Mesenchymal stem cell (in vitro differentiated cells and primary cell): ENCODE results near the gene CACNA2D3.

Source experiments
- DNase-seq: peaks from one replicate; pipeline ENCODE4 v3.0.0-alpha.2; 2013
- H2AFZ ChIP-seq: one replicate; pipeline ENCODE4 v1.6.1; 2013; ENCODE audit warnings: low read depth, mild to moderate bottlenecking, control low read depth, inconsistent platforms, low read length, moderate library complexity
- H2AK5ac ChIP-seq: 2 replicates; pipeline ENCODE4 v1.6.1; 2013; ENCODE audit warnings: low read length, moderate library complexity, mild to moderate bottlenecking, inconsistent platforms; ENCODE audit not compliant: severe bottlenecking
- H2BK120ac ChIP-seq: one replicate; pipeline ENCODE4 v1.6.1; 2013; ENCODE audit warnings: low read depth, mild to moderate bottlenecking, inconsistent platforms, low read length, moderate library complexity
- H2BK12ac ChIP-seq, 2 experiments: one replicate each; pipeline ENCODE4 v1.6.1; 2013; ENCODE audit warnings: inconsistent platforms in 2 of 2, low read length in 2 of 2, mild to moderate bottlenecking in 2 of 2, moderate library complexity in 2 of 2, control low read depth in 1 of 2
- H2BK15ac ChIP-seq: one replicate; pipeline ENCODE4 v1.6.1; 2013; ENCODE audit warnings: mild to moderate bottlenecking, low read depth, inconsistent platforms; ENCODE audit not compliant: poor library complexity, severe bottlenecking
- H2BK5ac ChIP-seq: 2 replicates; pipeline ENCODE4 v1.6.1; 2013; ENCODE audit warnings: low read depth, mild to moderate bottlenecking, low read length, control low read depth, inconsistent platforms; ENCODE audit not compliant: poor library complexity, severe bottlenecking
- H3K14ac ChIP-seq, 2 experiments: one replicate each; pipeline ENCODE4 v1.6.1; 2013; ENCODE audit warnings: inconsistent platforms in 2 of 2, low read length in 2 of 2, control low read depth in 1 of 2, mild to moderate bottlenecking in 1 of 2, moderate library complexity in 1 of 2
- H3K18ac ChIP-seq, 2 experiments: one replicate each; pipeline ENCODE4 v1.6.1; 2013; ENCODE audit warnings: inconsistent platforms in 2 of 2, low read length in 2 of 2, control low read depth in 1 of 2, low read depth in 1 of 2, mild to moderate bottlenecking in 1 of 2
- H3K23ac ChIP-seq, 2 experiments: one replicate each; pipeline ENCODE4 v1.6.1; 2013; ENCODE audit warnings: inconsistent platforms in 2 of 2, low read length in 2 of 2, mild to moderate bottlenecking in 2 of 2, moderate library complexity in 2 of 2, control low read depth in 1 of 2
- H3K27ac ChIP-seq: 2 replicates; pipeline ENCODE4 v1.5.1; 2013; ENCODE audit warnings: mild to moderate bottlenecking, moderate library complexity, low read length, control low read depth, inconsistent platforms; ENCODE audit not compliant: poor library complexity, severe bottlenecking
- H3K27me3 ChIP-seq, 2 experiments: 2 replicates each; pipeline versions ENCODE4 v1.6.1 to v1.7.0; 2013; ENCODE audit warnings: low read length in 2 of 2, mild to moderate bottlenecking in 2 of 2, moderate library complexity in 2 of 2, control low read depth in 1 of 2, inconsistent platforms in 1 of 2; ENCODE audit not compliant: control insufficient read depth in 1 of 2, insufficient read depth in 1 of 2
- H3K36me3 ChIP-seq, 2 experiments: 2 replicates each; pipeline versions ENCODE4 v1.6.1 to v1.7.0; 2013; ENCODE audit warnings: low read length in 2 of 2, control low read depth in 1 of 2, inconsistent platforms in 1 of 2, low read depth in 1 of 2, mild to moderate bottlenecking in 1 of 2; ENCODE audit not compliant: insufficient read depth in 2 of 2, control insufficient read depth in 1 of 2
- H3K4ac ChIP-seq, 2 experiments: one replicate each; pipeline ENCODE4 v1.6.1; 2013; ENCODE audit warnings: inconsistent platforms in 2 of 2, low read length in 2 of 2, mild to moderate bottlenecking in 2 of 2, moderate library complexity in 2 of 2, control low read depth in 1 of 2, low read depth in 1 of 2
- H3K4me1 ChIP-seq: 2 replicates; pipeline ENCODE4 v1.6.1; 2013; ENCODE audit warnings: low read depth, low read length, control low read depth; ENCODE audit not compliant: control insufficient read depth, insufficient read depth
- H3K4me2 ChIP-seq: 2 replicates; pipeline ENCODE4 v1.6.1; 2013; ENCODE audit warnings: low read length, mild to moderate bottlenecking, inconsistent platforms; ENCODE audit not compliant: poor library complexity, severe bottlenecking
- H3K4me3 ChIP-seq, 2 experiments: 2 replicates each; pipeline versions ENCODE4 v1.5.1 to v1.7.0; 2013; ENCODE audit warnings: low read length in 2 of 2, mild to moderate bottlenecking in 2 of 2, control low read depth in 1 of 2, low read depth in 1 of 2; ENCODE audit not compliant: insufficient read depth in 1 of 2
- H3K79me1 ChIP-seq: replicated peaks from 2 replicates; pipeline ENCODE4 v1.6.1; 2013; ENCODE audit warnings: mild to moderate bottlenecking, control low read depth, low read length, inconsistent platforms; ENCODE audit not compliant: poor library complexity, severe bottlenecking
- H3K9ac ChIP-seq: 2 replicates; pipeline ENCODE4 v1.7.0; 2013; ENCODE audit warnings: mild to moderate bottlenecking, low read length, moderate library complexity
- H3K9me3 ChIP-seq: 2 replicates; pipeline ENCODE4 v1.7.0; 2013; ENCODE audit warnings: mild to moderate bottlenecking, low read length; ENCODE audit not compliant: control insufficient read depth
- H4K8ac ChIP-seq: one replicate; pipeline ENCODE4 v1.6.1; 2013; ENCODE audit warnings: inconsistent platforms, mild to moderate bottlenecking, low read length, moderate library complexity
- H4K91ac ChIP-seq: one replicate; pipeline ENCODE4 v1.6.1; 2013; ENCODE audit warnings: mild to moderate bottlenecking, low read length, inconsistent platforms
- WGBS: methylation state at CpG from one replicate; pipeline ENCODE4 v1.1.7; 2013; ENCODE audit warnings: mixed read lengths; 5-methylcytosine and 5-hydroxymethylcytosine counted together

The CACNA2D3 gene

DNA sequence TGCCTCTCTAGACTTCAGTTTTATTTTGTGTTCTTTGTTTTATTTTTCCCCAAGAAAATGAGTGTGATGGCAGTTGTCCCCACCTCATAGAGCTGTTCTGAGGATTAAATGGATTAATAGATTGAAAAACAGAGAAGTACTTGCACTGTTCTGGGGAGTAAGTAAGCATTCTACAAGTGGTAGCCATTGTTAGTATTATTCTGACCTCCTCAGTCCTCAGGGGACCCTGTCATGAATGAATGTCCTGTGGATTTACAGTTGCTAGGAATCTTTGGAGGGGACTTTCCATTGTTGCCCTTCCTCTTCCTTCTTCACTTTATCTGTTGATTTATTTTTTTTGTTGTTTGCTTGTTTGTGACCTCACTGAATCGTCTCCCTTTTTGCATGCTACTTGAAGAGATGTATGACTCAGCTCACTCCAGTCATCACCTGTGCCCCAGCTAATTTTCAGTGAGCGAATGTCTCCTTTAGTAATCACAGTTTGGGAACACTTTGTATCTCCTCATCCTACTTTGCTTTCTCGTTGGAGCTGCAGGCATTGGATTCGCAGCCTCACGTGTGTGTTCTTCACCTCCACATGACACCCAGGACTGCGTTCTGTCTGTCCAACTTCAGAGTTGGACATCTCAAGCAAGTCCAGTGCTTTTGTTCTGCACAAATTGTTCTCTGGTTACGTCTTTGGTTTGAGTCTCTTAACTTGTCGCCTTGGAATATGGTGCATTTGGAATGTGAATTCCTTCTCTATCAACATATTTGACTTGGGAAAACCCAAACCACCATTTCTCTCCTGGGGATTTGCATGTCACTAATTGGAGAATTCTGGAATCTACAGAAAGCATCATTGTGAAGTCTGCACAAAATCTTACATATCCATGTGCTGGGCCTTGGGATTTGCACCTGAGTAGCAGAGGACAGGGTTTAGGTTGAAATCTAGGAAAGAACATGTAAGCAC lies 751.0 kb downstream of the CACNA2D3 start:
- H3K9ac ChIP-seq, result no peak overlapping the region
- no peak overlapping the region for H3K4me3 ChIP-seq
- H3K36me3 ChIP-seq, result no peaks in the 10 kb centered on the region
- no peak overlapping the region for H4K8ac ChIP-seq
- peak overlapping the region in 1 of 2 experiments; percentile 64 for H3K4ac ChIP-seq
- H3K14ac ChIP-seq, result no peak overlapping the region
- H2AK5ac ChIP-seq, result no peak overlapping the region
- 53% methylated on average over 6 of the region's 8 CpGs for WGBS
- no peaks in the 10 kb centered on the region for H3K27me3 ChIP-seq
- H2BK120ac ChIP-seq, result no peak overlapping the region
- no peaks in the 10 kb centered on the region for H3K9me3 ChIP-seq
- no peak overlapping the region for H4K91ac ChIP-seq
- peaks cover 10% of the 10 kb centered on the region for H3K4me1 ChIP-seq
- peak overlapping the region in 1 of 2 experiments; percentile 84 for H2BK12ac ChIP-seq
- H3K4me2 ChIP-seq, result no peak overlapping the region
- H3K79me1 ChIP-seq, result no peaks in the 10 kb centered on the region
- no peak overlapping the region for H2BK15ac ChIP-seq
- H3K27ac ChIP-seq, result no peak overlapping the region
- no peak overlapping the region for H3K23ac ChIP-seq
- DNase-seq, result peak; percentile 85
- no peak overlapping the region for H2BK5ac ChIP-seq
- no peak overlapping the region for H2AFZ ChIP-seq
- H3K18ac ChIP-seq, result peak overlapping the region; percentile 52 to 57

DNA sequence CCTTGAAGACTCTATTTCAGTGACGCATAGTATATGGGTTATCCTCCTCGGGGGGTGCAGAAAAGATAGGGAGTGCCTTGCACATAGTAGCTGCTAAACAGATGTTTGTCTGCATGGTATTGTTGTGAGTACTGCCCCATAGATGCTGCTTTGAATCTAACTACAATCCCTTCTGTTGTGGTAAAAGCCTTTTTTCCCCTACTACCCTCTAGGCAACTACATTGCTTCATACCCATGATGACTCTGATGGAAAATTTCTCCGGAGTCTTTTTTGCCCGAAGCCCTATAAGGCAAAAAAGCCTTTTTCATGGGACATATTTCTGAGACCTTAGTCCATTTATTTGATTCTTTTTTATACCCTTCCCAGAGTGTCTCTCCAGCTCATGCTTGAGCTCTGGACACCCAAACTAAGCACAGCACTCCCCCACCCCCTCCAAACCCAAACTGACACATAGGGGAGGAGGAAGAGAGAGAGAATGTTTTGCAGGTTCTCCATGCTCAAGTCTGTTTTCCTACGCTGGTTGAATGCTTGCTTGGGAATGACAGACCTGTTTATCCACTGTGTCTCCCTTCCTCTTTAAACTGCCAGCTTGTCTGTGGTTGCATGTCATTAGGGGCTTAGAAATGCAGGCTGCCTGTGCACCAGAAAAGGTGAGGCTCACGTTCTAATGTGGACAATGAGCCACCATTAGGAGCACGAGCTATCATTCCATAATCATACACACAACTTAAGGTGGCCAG lies 752.6 kb downstream of the CACNA2D3 start:
- Histone ChIP-seq H3K79me1 (no peaks in the 10 kb centered on the region), H2BK120ac (no peak overlapping the region), H4K91ac (no peak overlapping the region), H4K8ac (no peak overlapping the region), H2AK5ac (no peak overlapping the region), H3K23ac (no peak overlapping the region), H3K27me3 (no peaks in the 10 kb centered on the region), H3K4me3 (no peak overlapping the region), H3K18ac (peak overlapping the region in 1 of 2 experiments; percentile 0), H2BK15ac (no peak overlapping the region), H3K9ac (no peak overlapping the region), H2BK5ac (no peak overlapping the region), H2AFZ (no peak overlapping the region), H3K4me1 (peaks cover 6% of the 10 kb centered on the region), H3K14ac (no peak overlapping the region), H3K9me3 (no peaks in the 10 kb centered on the region), H2BK12ac (peak overlapping the region; percentile 20 to 82), H3K27ac (no peak overlapping the region), H3K4ac (no peak overlapping the region), H3K4me2 (no peak overlapping the region), H3K36me3 (no peaks in the 10 kb centered on the region)
- peak; percentile 53 for DNase-seq
- 79% methylated on average over 6 of the region's 7 CpGs for WGBS

DNA sequence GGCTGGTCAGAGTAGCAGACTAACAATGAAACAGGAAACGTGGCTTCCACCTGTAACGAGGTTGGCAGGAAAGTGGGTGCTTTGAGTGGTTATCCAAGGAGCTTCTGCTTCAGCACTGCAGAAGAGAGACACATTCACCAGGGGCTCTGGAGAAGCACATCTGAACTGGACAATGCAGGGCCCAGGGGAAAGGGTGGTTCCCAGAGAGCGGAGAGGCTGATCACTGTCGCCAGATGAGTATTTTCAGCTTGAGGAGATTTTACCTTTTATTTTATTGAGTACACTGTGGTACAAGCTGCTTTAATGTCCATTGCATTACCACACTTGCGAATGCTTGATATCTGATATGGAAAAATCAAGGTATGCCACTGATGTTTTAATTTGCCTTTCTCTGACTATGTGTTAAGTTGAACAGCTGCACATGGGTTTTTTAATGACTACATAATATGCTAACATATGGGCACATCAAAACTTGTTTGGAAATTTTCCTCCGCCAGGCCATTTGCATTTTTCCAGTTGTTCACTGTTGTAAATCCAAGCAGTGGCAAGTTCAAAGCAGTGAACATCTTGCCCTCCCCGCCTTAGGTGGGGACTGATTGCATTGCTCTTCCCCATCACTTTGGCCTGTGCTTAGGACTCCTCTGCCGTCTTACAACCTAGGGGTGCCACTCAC lies 753.4 kb downstream of the CACNA2D3 start:
- Histone ChIP-seq H3K4me1 (peaks cover 3% of the 10 kb centered on the region), H3K27ac (no peak overlapping the region), H2BK5ac (no peak overlapping the region), H2AFZ (no peak overlapping the region), H4K91ac (no peak overlapping the region), H3K18ac (no peak overlapping the region), H2AK5ac (no peak overlapping the region), H2BK15ac (no peak overlapping the region), H2BK120ac (no peak overlapping the region), H3K9me3 (no peaks in the 10 kb centered on the region), H3K79me1 (no peaks in the 10 kb centered on the region), H2BK12ac (peak overlapping the region in 1 of 2 experiments; percentile 82), H3K14ac (no peak overlapping the region), H3K4me3 (no peak overlapping the region), H4K8ac (no peak overlapping the region), H3K23ac (no peak overlapping the region), H3K4ac (peak overlapping the region in 1 of 2 experiments; percentile 41), H3K27me3 (no peaks in the 10 kb centered on the region), H3K4me2 (no peak overlapping the region), H3K9ac (no peak overlapping the region), H3K36me3 (no peaks in the 10 kb centered on the region)
- no peak for DNase-seq
- 91% methylated on average over 8 of the region's 8 CpGs for WGBS
